ENCODE measurements around the gene FMO4.

GRCh38 chr1:171270806-171271205, 43.2 kb upstream of the FMO4 start:
- TF ChIP-seq CTCF (IDR thresholded peaks at IDR 0.05) (no peak), POLR2AphosphoS5 (IDR thresholded peaks at IDR 0.05) (no peak), EP300 (IDR thresholded peaks at IDR 0.05) (no peak), POLR2A (IDR thresholded peaks at IDR 0.05; ENCODE audit: low read depth) (no peak)

Measured in esophagus muscularis mucosa (tissue), 4 donors.